NCI-H1436 (cell line): ENCODE data around the gene LNX2.

ENCODE experiments used
- DNase-seq: peaks from one replicate; lab custom pipeline; 2025; lab: John Stamatoyannopoulos, UW

The LNX2 gene

GRCh38 chr13:27559719-27560118 lies 60.6 kb downstream of the LNX2 start:
- DNase-seq: no peak

- no peak for DNase-seq
These were observed 64.2 kb downstream of the LNX2 start for GRCh38 chr13:27556109-27556508.

DNA sequence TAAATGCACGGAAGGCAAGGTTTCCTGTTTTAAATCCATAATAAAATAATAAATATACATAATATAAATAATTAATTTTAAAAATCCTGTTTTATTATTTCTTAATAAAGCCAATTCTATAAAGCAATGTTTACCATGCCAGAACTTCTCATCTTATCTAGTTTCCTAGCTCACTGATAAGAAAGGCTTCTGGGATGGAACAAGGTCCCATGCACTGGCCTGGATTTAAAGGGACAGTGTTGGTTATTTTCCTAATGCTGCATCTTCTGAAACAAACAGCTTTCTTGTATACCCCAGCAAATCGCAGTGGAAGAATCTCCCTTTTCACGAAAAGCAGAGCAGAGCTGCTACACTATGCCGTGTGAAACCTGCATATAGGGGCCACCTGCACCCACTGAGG lies 68.8 kb downstream of the LNX2 start:
- no peak for DNase-seq

GRCh38 chr13:27549406-27549981 lies 70.8 kb downstream of the LNX2 start:
- DNase-seq: no peak

GRCh38 chr13:27542220-27542619 lies 78.1 kb downstream of the LNX2 start:
- no peak for DNase-seq

GRCh38 chr13:27541386-27541785 lies 78.9 kb downstream of the LNX2 start:
- no peak for DNase-seq

GRCh38 chr13:27536361-27537101 lies 83.8 kb downstream of the LNX2 start:
- DNase-seq: no peak

- no peak for DNase-seq
These were observed 84.8 kb downstream of the LNX2 start for GRCh38 chr13:27535546-27535945.

- DNase-seq: no peak
These were observed 85.3 kb downstream of the LNX2 start for GRCh38 chr13:27534981-27535380.

DNA sequence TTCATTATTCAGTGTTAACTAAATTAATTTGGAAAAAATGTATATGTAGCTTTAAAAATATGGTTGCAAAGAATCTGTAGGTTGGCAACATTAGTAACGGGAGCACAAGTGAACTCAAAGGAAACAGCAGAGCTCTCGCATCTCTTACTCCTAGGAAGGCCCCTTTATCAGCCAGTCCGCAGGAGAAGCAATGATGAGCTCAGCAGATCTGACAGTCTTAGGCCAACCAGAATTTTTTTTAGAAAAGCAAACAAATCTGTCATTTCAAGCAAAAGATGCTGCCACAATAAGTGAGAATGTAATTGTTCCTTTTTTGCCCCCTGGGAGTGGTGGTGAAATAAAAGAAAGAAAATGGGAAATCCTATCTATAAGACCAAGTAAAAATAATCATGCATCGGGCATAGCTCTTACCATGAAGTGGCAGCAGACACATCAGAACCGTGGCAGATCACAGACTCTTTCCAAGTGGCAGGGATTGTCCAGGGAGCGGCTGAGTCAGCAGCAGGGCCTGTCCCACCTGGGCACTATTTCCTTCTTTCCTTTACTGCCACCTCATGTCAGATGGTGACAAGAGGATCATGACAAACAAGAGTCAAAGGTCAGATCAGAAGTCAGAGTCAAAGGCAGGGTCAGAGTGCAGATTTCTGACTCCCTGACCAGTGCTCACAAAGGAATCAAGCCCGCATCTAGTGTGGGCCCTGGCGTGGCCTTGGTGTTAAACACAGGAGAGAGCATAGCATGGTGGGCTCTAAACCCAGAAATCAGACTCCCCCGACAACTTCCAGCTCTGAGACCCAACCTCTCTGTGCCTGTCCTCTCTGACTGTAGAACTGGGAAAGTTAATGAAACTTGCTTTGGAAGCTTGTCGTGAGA lies 86.0 kb downstream of the LNX2 start:
- no peak for DNase-seq

DNA sequence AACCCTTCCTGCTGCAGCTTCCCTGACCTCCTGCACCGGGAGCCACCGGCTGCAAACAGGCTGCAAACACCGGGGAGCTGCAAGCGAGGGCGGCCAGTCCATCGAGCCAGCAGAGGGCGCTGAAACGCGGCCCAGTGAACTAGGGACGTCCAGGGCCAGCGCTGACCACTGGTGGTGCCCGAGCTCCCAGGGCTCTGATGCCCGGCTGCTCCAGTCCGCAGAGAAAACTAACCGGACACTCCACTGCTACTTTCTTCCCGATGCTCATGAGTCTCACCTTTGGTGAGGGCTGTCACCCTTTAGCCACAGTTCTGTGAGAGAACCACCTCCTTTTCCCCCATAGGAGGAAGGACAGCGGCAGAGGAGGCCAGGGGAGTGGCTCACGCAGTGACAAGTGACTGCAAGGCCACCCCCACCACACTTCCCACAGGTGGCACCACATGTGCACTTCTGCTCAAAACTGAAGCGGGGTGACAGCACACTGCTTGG lies 87.1 kb downstream of the LNX2 start:
- DNase-seq: no peak

- DNase-seq: no peak
These were observed 91.4 kb downstream of the LNX2 start for GRCh38 chr13:27528908-27529307.

- no peak for DNase-seq
These were observed 93.8 kb downstream of the LNX2 start for GRCh38 chr13:27526516-27526915.

GRCh38 chr13:27524981-27525975 lies 95.1 kb downstream of the LNX2 start:
- no peak for DNase-seq

- DNase-seq: no peak
These were observed 96.8 kb downstream of the LNX2 start for GRCh38 chr13:27523346-27524073.

GRCh38 chr13:27522847-27523246 lies 97.5 kb downstream of the LNX2 start:
- no peak for DNase-seq

DNA sequence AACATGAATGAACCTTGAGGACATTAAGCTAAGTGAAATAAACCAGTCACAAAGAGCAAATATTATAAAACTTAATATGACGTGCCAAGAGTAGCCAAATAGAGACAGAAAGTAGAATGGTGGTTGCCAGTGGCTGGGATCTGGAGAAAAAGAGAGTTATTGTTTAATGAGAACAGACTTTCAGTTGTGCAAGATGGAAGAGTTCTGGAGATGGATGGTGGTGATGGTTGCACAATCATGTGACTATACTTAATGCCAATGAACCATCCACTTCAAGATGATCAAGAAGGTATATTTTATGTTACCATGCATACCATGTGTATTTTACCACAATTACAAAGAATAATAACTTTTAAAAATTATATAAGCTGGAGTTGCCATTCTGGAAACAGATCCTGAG lies 104.2 kb downstream of the LNX2 start:
- DNase-seq: no peak

DNA sequence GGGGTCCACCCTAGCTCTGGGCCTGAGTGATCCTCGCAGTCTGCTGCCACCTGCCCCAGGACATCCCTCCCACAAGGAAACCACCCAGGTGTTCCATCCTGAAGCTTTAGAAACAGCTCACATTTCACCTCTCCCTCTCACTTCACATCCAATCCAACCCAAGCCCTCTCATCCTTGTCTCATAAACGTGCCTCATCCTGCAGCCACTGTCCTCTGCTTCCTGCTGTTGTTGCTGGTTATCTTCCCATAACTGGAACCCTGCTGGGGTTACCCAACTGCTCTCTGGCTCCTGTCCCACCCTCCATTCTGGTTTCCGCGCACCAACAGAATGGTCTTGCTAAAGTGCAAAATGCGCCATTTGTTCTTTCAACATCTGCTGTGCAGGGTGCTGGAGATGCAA lies 110.2 kb downstream of the LNX2 start:
- no peak for DNase-seq

DNA sequence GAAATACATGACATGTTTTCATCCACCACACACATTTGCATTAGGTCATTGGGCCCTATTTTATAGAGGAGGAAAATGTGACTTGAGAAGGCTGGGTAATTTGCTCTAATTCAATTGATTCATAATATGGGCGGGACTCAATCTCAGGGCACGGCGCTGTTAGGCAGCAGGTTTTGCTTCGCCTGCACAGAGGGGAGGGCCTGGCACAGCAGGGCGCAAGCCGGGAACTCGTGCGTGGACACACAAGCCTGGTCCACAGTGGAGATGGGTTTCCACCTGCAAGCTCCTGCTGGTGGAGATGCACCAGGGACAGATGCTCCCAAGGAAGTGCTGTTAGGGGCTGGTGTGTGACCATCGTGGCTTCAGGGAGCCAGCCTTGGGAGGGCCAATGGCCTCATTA lies 111.5 kb downstream of the LNX2 start:
- DNase-seq: no peak

- no peak for DNase-seq
These were observed 114.5 kb downstream of the LNX2 start for GRCh38 chr13:27505792-27506191.

DNA sequence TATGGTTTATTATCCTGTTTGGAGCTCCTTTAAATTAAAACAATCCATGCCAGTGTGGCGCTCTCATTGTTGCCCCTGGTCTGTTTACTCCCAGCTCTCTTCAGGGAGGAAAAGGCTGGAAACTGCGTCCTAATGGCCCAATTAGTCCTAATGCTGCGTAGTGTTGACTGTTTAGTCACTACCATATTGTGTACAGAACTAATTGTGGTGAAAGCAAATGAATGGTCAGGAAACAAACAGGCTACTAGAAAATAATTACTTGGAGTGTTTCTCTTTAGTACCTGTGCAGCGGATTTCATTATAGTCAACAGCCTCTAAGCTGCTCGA lies 115.5 kb downstream of the LNX2 start:
- peak; percentile 55 for DNase-seq
